Karpas-422 (cell line): ENCODE data around the gene KANSL3. TPM values are rescaled to one million over a fixed set of nuclear protein-coding genes. Genes with fewer than 3 reads are reported as not detected.
A peak's percentile ranks its signal among the peaks of the same experiment; 100 is the strongest.
"Not testable (repeated sequence)": the region's sequence is repeated elsewhere in the genome, so short reads cannot be mapped to it uniquely, and the experiment has no call there.

Source experiments
- DNase-seq: peaks from one replicate; pipeline ENCODE4 v3.0.0-alpha.2; 2015
- H2AFZ ChIP-seq: fragments of 200-600 bp; sonication (generic); 2 replicates; pipeline ENCODE4 v1.6.1; 2014; ENCODE audit warnings: antibody characterized with exemption, low read length, mixed read lengths
- H3K27ac ChIP-seq: fragments of 200-600 bp; sonication (generic); 2 replicates; pipeline ENCODE4 v1.5.1; 2014; ENCODE audit warnings: mild to moderate bottlenecking, low read length, moderate library complexity
- H3K27me3 ChIP-seq: fragments of 200-600 bp; sonication (generic); 2 replicates; pipeline ENCODE4 v1.6.1; 2014; ENCODE audit warnings: low read length, mixed read lengths
- H3K36me3 ChIP-seq: fragments of 200-600 bp; sonication (generic); 2 replicates; pipeline ENCODE4 v1.6.1; 2014; ENCODE audit warnings: low read length, mixed read lengths; ENCODE audit not compliant: insufficient read depth
- H3K4me1 ChIP-seq: fragments of 200-600 bp; sonication (generic); 2 replicates; pipeline ENCODE4 v1.6.1; 2014; ENCODE audit warnings: mild to moderate bottlenecking, low read length, mixed read lengths
- H3K4me2 ChIP-seq: fragments of 200-600 bp; sonication (generic); 2 replicates; pipeline ENCODE4 v1.6.1; 2014; ENCODE audit warnings: low read length, low read depth, mild to moderate bottlenecking; ENCODE audit not compliant: poor library complexity, severe bottlenecking
- H3K4me3 ChIP-seq: fragments of 200-600 bp; sonication (generic); 2 replicates; pipeline ENCODE4 v1.5.1; 2014; ENCODE audit warnings: mild to moderate bottlenecking, antibody characterized with exemption, low read length, mixed read lengths
- H3K79me2 ChIP-seq: fragments of 200-600 bp; sonication (generic); 2 replicates; pipeline ENCODE4 v1.6.1; 2014; ENCODE audit warnings: mild to moderate bottlenecking, low read length, mixed read lengths
- H3K9ac ChIP-seq: fragments of 200-600 bp; sonication (generic); 2 replicates; pipeline ENCODE4 v1.6.0; 2014; ENCODE audit warnings: low read length
- H3K9me2 ChIP-seq: fragments of 200-600 bp; sonication (generic), shearing (Covaris generic); replicated peaks from 2 replicates; pipeline ENCODE4 v1.6.0; 2014; ENCODE audit warnings: mild to moderate bottlenecking, low read length, moderate library complexity; ENCODE audit not compliant: insufficient read depth
- H3K9me3 ChIP-seq: fragments of 300-700, 200-600 bp; sonication (generic); 2 replicates; pipeline ENCODE4 v1.6.1; 2014; ENCODE audit warnings: low read length, mixed read lengths
- H4K20me1 ChIP-seq: fragments of 200-600 bp; sonication (generic); 2 replicates; pipeline ENCODE4 v1.6.1; 2014; ENCODE audit warnings: mild to moderate bottlenecking, antibody characterized with exemption, low read length, low read depth; ENCODE audit not compliant: insufficient read depth
- total RNA-seq: library from RNA; depleted of rRNA; stranded (reverse); fragments of >200 nt; shearing (Covaris generic); gene quantifications from 2 replicates; pipeline ENCODE4 v1.2.3, GENCODE V29; 2014; ENCODE audit warnings: low replicate concordance

KANSL3 gene
- total RNA-seq, 1 experiment from 2014 or later, result 40.6 TPM

GRCh38 chr2:96663177-96663576 lies 25.1 kb upstream of the KANSL3 start:
- peaks cover 4% of the 10 kb centered on the region; the same call in 1 of the 2 replicates for H3K9me3 ChIP-seq
- no peak overlapping the region for H3K9ac ChIP-seq
- H3K4me1 ChIP-seq, result no peaks in the 10 kb centered on the region
- H3K27ac ChIP-seq, result no peak overlapping the region
- no peaks in the 10 kb centered on the region for H3K79me2 ChIP-seq
- H3K4me3 ChIP-seq, result no peak overlapping the region
- H2AFZ ChIP-seq, result no peak overlapping the region
- no peaks in the 10 kb centered on the region for H3K36me3 ChIP-seq
- no peaks in the 10 kb centered on the region for H3K27me3 ChIP-seq
- no peak for DNase-seq
- H3K4me2 ChIP-seq, result no peak overlapping the region
- no peaks in the 10 kb centered on the region for H3K9me2 ChIP-seq
- no peaks in the 10 kb centered on the region for H4K20me1 ChIP-seq

- no peaks in the 10 kb centered on the region for H3K36me3 ChIP-seq
- no peak overlapping the region for H2AFZ ChIP-seq
- no peaks in the 10 kb centered on the region for H3K9me2 ChIP-seq
- no peak overlapping the region for H3K4me3 ChIP-seq
- no peaks in the 10 kb centered on the region for H3K27me3 ChIP-seq
- H3K27ac ChIP-seq, result no peak overlapping the region
- DNase-seq, result no peak
- H3K79me2 ChIP-seq, result no peaks in the 10 kb centered on the region
- no peaks in the 10 kb centered on the region for H4K20me1 ChIP-seq
- H3K4me2 ChIP-seq, result no peak overlapping the region
- peaks cover 4% of the 10 kb centered on the region; the same call in 1 of the 2 replicates for H3K9me3 ChIP-seq
- H3K4me1 ChIP-seq, result peaks cover 4% of the 10 kb centered on the region
- no peak overlapping the region for H3K9ac ChIP-seq
Measured at GRCh38 chr2:96662360-96662759, 24.2 kb upstream of the KANSL3 start.

- H3K9ac ChIP-seq, result no peak overlapping the region
- DNase-seq, result no peak
- H3K4me1 ChIP-seq, result peaks cover 15% of the 10 kb centered on the region
- H4K20me1 ChIP-seq, result no peaks in the 10 kb centered on the region
- H3K36me3 ChIP-seq, result no peaks in the 10 kb centered on the region
- no peak overlapping the region for H3K27ac ChIP-seq
- no peaks in the 10 kb centered on the region for H3K79me2 ChIP-seq
- H3K9me2 ChIP-seq, result no peaks in the 10 kb centered on the region
- H3K4me3 ChIP-seq, result no peak overlapping the region
- no peaks in the 10 kb centered on the region for H3K27me3 ChIP-seq
- no peak overlapping the region for H3K4me2 ChIP-seq
- no peak overlapping the region for H2AFZ ChIP-seq
- peaks cover 4% of the 10 kb centered on the region; the same call in 1 of the 2 replicates for H3K9me3 ChIP-seq
Measured at GRCh38 chr2:96661324-96661723, 23.2 kb upstream of the KANSL3 start.

GRCh38 chr2:96656540-96656939 lies 18.4 kb upstream of the KANSL3 start:
- no peaks in the 10 kb centered on the region for H3K27me3 ChIP-seq
- H3K79me2 ChIP-seq, result no peaks in the 10 kb centered on the region
- H4K20me1 ChIP-seq, result no peaks in the 10 kb centered on the region
- H2AFZ ChIP-seq, result no peak overlapping the region
- H3K9ac ChIP-seq, result no peak overlapping the region
- H3K9me2 ChIP-seq, result no peaks in the 10 kb centered on the region
- peak; percentile 89 for DNase-seq
- H3K27ac ChIP-seq, result no peak overlapping the region
- no peaks in the 10 kb centered on the region for H3K9me3 ChIP-seq
- H3K4me3 ChIP-seq, result no peak overlapping the region
- peaks cover 20% of the 10 kb centered on the region for H3K4me1 ChIP-seq
- peak overlapping the region; percentile 41 for H3K4me2 ChIP-seq
- no peaks in the 10 kb centered on the region for H3K36me3 ChIP-seq

GRCh38 chr2:96655526-96655925 lies 17.4 kb upstream of the KANSL3 start:
- H3K9me3 ChIP-seq, result no peaks in the 10 kb centered on the region
- H4K20me1 ChIP-seq, result no peaks in the 10 kb centered on the region
- no peak overlapping the region for H3K9ac ChIP-seq
- no peaks in the 10 kb centered on the region for H3K9me2 ChIP-seq
- H3K4me1 ChIP-seq, result peaks cover 20% of the 10 kb centered on the region
- H2AFZ ChIP-seq, result no peak overlapping the region
- no peaks in the 10 kb centered on the region for H3K79me2 ChIP-seq
- H3K36me3 ChIP-seq, result no peaks in the 10 kb centered on the region
- no peak for DNase-seq
- H3K4me2 ChIP-seq, result no peak overlapping the region
- H3K4me3 ChIP-seq, result no peak overlapping the region
- no peak overlapping the region for H3K27ac ChIP-seq
- no peaks in the 10 kb centered on the region for H3K27me3 ChIP-seq

- not testable (repeated sequence) for H3K4me2 ChIP-seq, H3K79me2 ChIP-seq
Measured at GRCh38 chr2:96654791-96655190, 16.7 kb upstream of the KANSL3 start.

GRCh38 chr2:96651793-96652192 lies 13.7 kb upstream of the KANSL3 start:
- H3K4me3 ChIP-seq, result no peak overlapping the region
- peaks cover 10% of the 10 kb centered on the region for H3K4me1 ChIP-seq
- H4K20me1 ChIP-seq, result no peaks in the 10 kb centered on the region
- no peaks in the 10 kb centered on the region for H3K36me3 ChIP-seq
- no peak overlapping the region for H2AFZ ChIP-seq
- H3K4me2 ChIP-seq, result no peak overlapping the region
- H3K27me3 ChIP-seq, result no peaks in the 10 kb centered on the region
- no peaks in the 10 kb centered on the region for H3K9me2 ChIP-seq
- H3K27ac ChIP-seq, result no peak overlapping the region
- H3K9ac ChIP-seq, result no peak overlapping the region
- no peaks in the 10 kb centered on the region for H3K79me2 ChIP-seq
- DNase-seq, result no peak
- no peaks in the 10 kb centered on the region for H3K9me3 ChIP-seq

More at GRCh38 chr2:96654791-96655190, 16.7 kb upstream of the KANSL3 start:
- not testable (repeated sequence) for DNase-seq, H3K4me3 ChIP-seq, H3K9me3 ChIP-seq, H2AFZ ChIP-seq, H3K27me3 ChIP-seq, H4K20me1 ChIP-seq, H3K9me2 ChIP-seq, H3K9ac ChIP-seq, H3K27ac ChIP-seq, H3K36me3 ChIP-seq
- peaks cover 20% of the 10 kb centered on the region for H3K4me1 ChIP-seq

- Histone ChIP-seq H3K9me3 (no peaks in the 10 kb centered on the region), H3K79me2 (no peaks in the 10 kb centered on the region), H3K36me3 (no peaks in the 10 kb centered on the region), H3K4me3 (no peak overlapping the region), H3K27me3 (no peaks in the 10 kb centered on the region), H3K9ac (no peak overlapping the region), H3K9me2 (no peaks in the 10 kb centered on the region), H2AFZ (no peak overlapping the region), H4K20me1 (no peaks in the 10 kb centered on the region), H3K4me1 (no peaks in the 10 kb centered on the region), H3K27ac (no peak overlapping the region), H3K4me2 (no peak overlapping the region)
- no peak for DNase-seq
Measured at GRCh38 chr2:96649342-96649741, 11.2 kb upstream of the KANSL3 start.
